HCT116 (cell line): ENCODE results near the gene RUNX1. TPM values are rescaled to one million over a fixed set of nuclear protein-coding genes. Genes with fewer than 3 reads are reported as not detected.

Source experiments
- ATAC-seq: fragments of 200-7000 bp; cut with Tn5 transposase; 2 replicates; pipeline ENCODE4 v1.9.1; 2020; ENCODE audit warnings: mild to moderate bottlenecking, moderate library complexity
- BruUV-seq: library from RNA; stranded (reverse); fragments of 400-500 nt; replicated peaks from 2 replicates; lab custom pipeline; 2021; lab: Mats Ljungman, UMichigan
- CTCF ChIA-PET: fragments of 300-600 bp; sonication (Branson Sonifier 250); formaldehyde crosslinking; loops from one replicate; lab custom pipeline; 2021; ENCODE audit warnings: antibody characterized with exemption; lab: Charles Lee
- POLR2A ChIA-PET: fragments of 300-600, 350-600 bp; sonication (Branson Sonifier 250); formaldehyde crosslinking; loops from one replicate; lab custom pipeline; 2021; ENCODE audit warnings: antibody characterized with exemption; lab: Charles Lee
- RAD21 ChIA-PET, 2 experiments: fragments of 300-600 bp; sonication (Branson Sonifier 250); formaldehyde crosslinking; loops; one replicate each; lab custom pipeline; 2023; ENCODE audit warnings: low total read pairs in 2 of 2; ENCODE audit not compliant: uncharacterized antibody in 2 of 2, unreplicated experiment in 2 of 2, low non-redundant PET in 1 of 2; lab: Charles Lee
- DNase-seq: peaks from one replicate; pipeline ENCODE4 v3.0.0-alpha.2; 2010; ENCODE audit warnings: low read depth, low spot score
- H2AFZ ChIP-seq: fragments of 200-600 bp; shearing (Covaris generic), sonication (generic); 2 replicates; pipeline ENCODE4 v1.6.1; 2017; ENCODE audit warnings: low read depth, mixed run types, mixed read lengths, antibody characterized with exemption, low read length; ENCODE audit not compliant: poor library complexity, severe bottlenecking
- H3K27ac ChIP-seq: 2 replicates; pipeline ENCODE4 v1.5.1; 2012; ENCODE audit warnings: low read depth, low read length
- H3K27me3 ChIP-seq: fragments of 200-600 bp; sonication (generic); 2 replicates; pipeline ENCODE4 v1.6.1; 2016; ENCODE audit warnings: mixed run types, low read length, mixed read lengths; ENCODE audit not compliant: insufficient read depth
- H3K36me3 ChIP-seq, 2 experiments: fragments of 200-500 bp in 1 of 2; fragments of 200-600 bp in 1 of 2; sonication (Bioruptor generic) in 1 of 2; sonication (generic) in 1 of 2; 2 replicates each; pipeline versions ENCODE4 v1.5.1 to v1.6.1; 2014 to 2016; ENCODE audit warnings: low read length in 2 of 2, inconsistent platforms in 1 of 2, mixed read lengths in 1 of 2, mixed run types in 1 of 2; ENCODE audit not compliant: insufficient read depth in 2 of 2, control insufficient read depth in 1 of 2
- H3K4me1 ChIP-seq, 2 experiments: fragments of 200-600 bp in 1 of 2; sonication (generic) in 1 of 2; 2 replicates each; pipeline versions ENCODE4 v1.5.1 to v1.6.1; 2012 to 2017; ENCODE audit warnings: low read length in 2 of 2, inconsistent platforms in 1 of 2, mild to moderate bottlenecking in 1 of 2, mixed read lengths in 1 of 2, mixed run types in 1 of 2, moderate library complexity in 1 of 2; ENCODE audit not compliant: insufficient read depth in 2 of 2, control insufficient read depth in 1 of 2
- H3K4me2 ChIP-seq: fragments of 200-600 bp; sonication (generic); 2 replicates; pipeline ENCODE4 v1.6.1; 2017; ENCODE audit warnings: mixed run types, low read length, mixed read lengths
- H3K4me3 ChIP-seq, 2 experiments: fragments of 200-600 bp in 1 of 2; sonication (generic) in 1 of 2; replicated peaks in 1 of 2; 2 replicates each; pipeline ENCODE4 v1.5.1; 2011 to 2016; ENCODE audit warnings: low read length in 2 of 2, control low read depth in 1 of 2, low read depth in 1 of 2, mild to moderate bottlenecking in 1 of 2, mixed read lengths in 1 of 2, mixed run types in 1 of 2
- H3K79me2 ChIP-seq: fragments of 200-600 bp; sonication (generic); 2 replicates; pipeline ENCODE4 v1.6.1; 2017; ENCODE audit warnings: mild to moderate bottlenecking, mixed run types, low read length, moderate library complexity, mixed read lengths; ENCODE audit not compliant: insufficient read depth
- H3K9ac ChIP-seq: fragments of 200-600 bp; sonication (generic); 2 replicates; pipeline ENCODE4 v1.6.1; 2016; ENCODE audit warnings: low read length, mixed read lengths
- H3K9me2 ChIP-seq: fragments of 200-600 bp; sonication (generic), shearing (Covaris generic); 2 replicates; pipeline ENCODE4 v1.6.1; 2017; ENCODE audit warnings: mixed run types, mild to moderate bottlenecking, moderate library complexity; ENCODE audit not compliant: insufficient read depth
- H3K9me3 ChIP-seq, 2 experiments: fragments of 200-500 bp in 1 of 2; fragments of 200-600 bp in 1 of 2; sonication (Bioruptor generic) in 1 of 2; sonication (generic) in 1 of 2; 2 replicates each; pipeline ENCODE4 v1.6.1; 2014 to 2017; ENCODE audit warnings: low read length in 2 of 2, mixed read lengths in 2 of 2, inconsistent platforms in 1 of 2, low read depth in 1 of 2, mild to moderate bottlenecking in 1 of 2, mixed run types in 1 of 2, moderate library complexity in 1 of 2; ENCODE audit not compliant: control insufficient read depth in 1 of 2, insufficient read depth in 1 of 2
- H4K20me1 ChIP-seq: fragments of 200-600 bp; sonication (generic), shearing (Covaris generic); 2 replicates; pipeline ENCODE4 v1.6.1; 2017; ENCODE audit warnings: mixed run types, mild to moderate bottlenecking, moderate library complexity; ENCODE audit not compliant: insufficient read depth
- ATF3 ChIP-seq: IDR thresholded peaks from 2 replicates; pipeline ENCODE4 v1.6.1; 2012
- CBX3 ChIP-seq: IDR thresholded peaks from 2 replicates; pipeline ENCODE4 v1.6.1; 2012; ENCODE audit warnings: low read depth
- CEBPB ChIP-seq: IDR thresholded peaks from 2 replicates; pipeline ENCODE4 v1.6.1; 2012; ENCODE audit warnings: low read depth
- CTCF ChIP-seq, 3 experiments: fragments of 200-600 bp in 1 of 3; sonication (generic) in 1 of 3; IDR thresholded peaks in 2 of 3; conservative IDR thresholded peaks in 1 of 3; 2 replicates each; pipeline ENCODE4 v1.5.1; 2012 to 2017; ENCODE audit warnings: low read depth in 2 of 3, low read length in 2 of 3, antibody characterized with exemption in 1 of 3, borderline replicate concordance in 1 of 3, control low read depth in 1 of 3, mild to moderate bottlenecking in 1 of 3, mixed read lengths in 1 of 3, mixed run types in 1 of 3, moderate library complexity in 1 of 3; ENCODE audit not compliant: insufficient read depth in 1 of 3
- EGR1 ChIP-seq: IDR thresholded peaks from 2 replicates; pipeline ENCODE4 v1.6.1; 2012; ENCODE audit warnings: low read depth
- ELF1 ChIP-seq: IDR thresholded peaks from 2 replicates; pipeline ENCODE4 v1.6.1; 2012; ENCODE audit warnings: low read depth, borderline replicate concordance
- EZH2phosphoT487 ChIP-seq: fragments of 200-600 bp; IDR thresholded peaks from 2 replicates; pipeline ENCODE4 v1.6.1; 2018; ENCODE audit warnings: antibody characterized with exemption, borderline replicate concordance
- FOSL1 ChIP-seq: IDR thresholded peaks from 2 replicates; pipeline ENCODE4 v1.6.1; 2012; ENCODE audit warnings: low read depth
- JUND ChIP-seq: IDR thresholded peaks from 2 replicates; pipeline ENCODE4 v1.6.1; 2012
- MAX ChIP-seq: IDR thresholded peaks from 2 replicates; pipeline ENCODE4 v1.6.1; 2012
- POLR2A ChIP-seq: IDR thresholded peaks from 2 replicates; pipeline ENCODE4 v1.7.0; 2011; ENCODE audit warnings: borderline replicate concordance; ENCODE audit not compliant: insufficient read depth, insufficient read length; ENCODE audit errors: extremely low read depth
- POLR2AphosphoS5 ChIP-seq: IDR thresholded peaks from 2 replicates; pipeline ENCODE4 v1.6.1; 2011; ENCODE audit warnings: mild to moderate bottlenecking, low read depth, low read length, moderate library complexity
- REST ChIP-seq: IDR thresholded peaks from 2 replicates; pipeline ENCODE4 v1.6.1; 2012; ENCODE audit warnings: low read depth
- SIN3A ChIP-seq: IDR thresholded peaks from 2 replicates; pipeline ENCODE4 v1.6.1; 2012; ENCODE audit warnings: low read depth
- SP1 ChIP-seq: IDR thresholded peaks from 2 replicates; pipeline ENCODE4 v1.6.1; 2012; ENCODE audit warnings: low read depth
- SRF ChIP-seq: IDR thresholded peaks from 2 replicates; pipeline ENCODE4 v1.6.1; 2012; ENCODE audit warnings: low read depth
- TCF7L2 ChIP-seq: IDR thresholded peaks from 2 replicates; pipeline ENCODE4 v1.7.0; 2011; ENCODE audit warnings: borderline replicate concordance, inconsistent platforms; ENCODE audit not compliant: insufficient read depth, insufficient read length; ENCODE audit errors: extremely low read depth
- YY1 ChIP-seq: IDR thresholded peaks from 2 replicates; pipeline ENCODE4 v1.6.1; 2011; ENCODE audit warnings: low read length, low read depth, moderate library complexity, mild to moderate bottlenecking; ENCODE audit not compliant: insufficient replicate concordance; ENCODE audit errors: extremely low read depth
- ZBTB33 ChIP-seq: IDR thresholded peaks from 2 replicates; pipeline ENCODE4 v1.6.1; 2011; ENCODE audit warnings: mild to moderate bottlenecking, low read length, moderate library complexity; ENCODE audit not compliant: insufficient replicate concordance; ENCODE audit errors: extremely low read depth
- ZFX ChIP-seq: fragments of 450-650 bp; IDR thresholded peaks from 2 replicates; pipeline ENCODE4 v1.6.1; 2017
- intact Hi-C: fragments of 100-400 bp; cut with micrococcal nuclease; formaldehyde crosslinking; loops from 2 replicates; pipeline ENCODE4 v1.10.0; 2022
- total RNA-seq: library from RNA; stranded (reverse); gene quantifications from one replicate; pipeline ENCODE4 v1.2.1, GENCODE V29; 2021; ENCODE audit not compliant: unreplicated experiment

Gene RUNX1
- total RNA-seq, 1 experiment from 2014 or later: 33.5 TPM

- Histone ChIP-seq H3K4me2 (no peak overlapping the region), H3K9me2 (no peaks in the 10 kb centered on the region), H3K9ac (no peak overlapping the region), H3K4me3 (no peak overlapping the region), H3K27ac (no peak overlapping the region), H3K79me2 (no peaks in the 10 kb centered on the region), H4K20me1 (no peaks in the 10 kb centered on the region), H3K36me3 (no peaks in the 10 kb centered on the region), H3K27me3 (no peaks in the 10 kb centered on the region), H2AFZ (no peak overlapping the region), H3K4me1 (peaks cover 0 to 14% of the 10 kb centered on the region in 2 experiments; a peak in 2 of 4 replicates), H3K9me3 (no peaks in the 10 kb centered on the region; a peak in 1 of 4 replicates)
- ChIA-PET RAD21 (no interaction called here), CTCF (no interaction called here), POLR2A (no interaction called here)
- no peak for TF ChIP-seq ATF3
- TF ChIP-seq POLR2A: no peak
- no peak for TF ChIP-seq EZH2phosphoT487
- TF ChIP-seq YY1: no peak
- no peak for TF ChIP-seq CBX3
- TF ChIP-seq TCF7L2: no peak
- TF ChIP-seq CEBPB: no peak
- no peak for TF ChIP-seq JUND
- no peak for TF ChIP-seq MAX
- no peak for TF ChIP-seq ELF1
- TF ChIP-seq POLR2AphosphoS5: no peak
- TF ChIP-seq ZBTB33: no peak
- no peak for TF ChIP-seq SRF
- TF ChIP-seq REST: no peak
- TF ChIP-seq EGR1: no peak
- TF ChIP-seq SIN3A: no peak
- TF ChIP-seq SP1: no peak
- no peak for TF ChIP-seq ZFX
- TF ChIP-seq CTCF (IDR thresholded peaks at IDR 0.05 in 2 of 3, conservative IDR thresholded peaks at IDR 0.05 in 1 of 3; ENCODE audit: borderline replicate concordance in 1 of 3, insufficient read depth in 1 of 3, low read depth in 2 of 3, low read length in 2 of 3): no peak
- TF ChIP-seq FOSL1: no peak
- DNase-seq: no peak
- no peak for ATAC-seq
- BruUV-seq: no TSS peak
- intact Hi-C loops: no loop called here
These were observed 34.1 kb upstream of the RUNX1 start for GRCh38 chr21:35083246-35083645.
